Amygdala (tissue), 56 donors: Measurements from ENCODE around the gene GAL3ST3.
"Not testable (repeated sequence)": the region's sequence is repeated elsewhere in the genome, so short reads cannot be mapped to it uniquely, and the experiment has no call there.

Source experiments
- DNase-seq, 56 donors: peaks; one replicate each; lab custom pipeline; 2025; lab: John Stamatoyannopoulos, UW

The GAL3ST3 gene

DNA sequence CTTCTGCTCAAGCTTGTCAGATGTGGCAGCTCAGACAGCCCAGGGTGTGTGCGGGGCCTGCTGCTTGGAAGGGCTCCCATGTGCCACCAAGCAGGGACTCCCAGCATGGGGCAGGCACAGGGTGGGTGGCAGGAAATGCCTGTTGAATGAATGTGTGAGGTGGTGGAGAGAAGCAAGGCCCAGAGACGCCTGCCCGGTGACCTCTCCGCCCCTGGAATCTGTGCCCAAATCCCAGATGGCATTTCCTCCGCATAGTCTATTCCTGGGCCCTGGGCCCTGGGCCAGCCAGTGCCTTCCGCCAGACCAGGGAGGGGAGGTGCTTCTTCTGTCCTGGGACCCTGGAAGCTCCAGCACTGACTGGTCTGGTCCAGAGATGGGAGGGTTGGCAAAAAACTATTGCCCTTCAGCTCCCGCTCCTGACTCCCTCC lies 33.5 kb downstream of the GAL3ST3 start:
- no peak for DNase-seq

DNA sequence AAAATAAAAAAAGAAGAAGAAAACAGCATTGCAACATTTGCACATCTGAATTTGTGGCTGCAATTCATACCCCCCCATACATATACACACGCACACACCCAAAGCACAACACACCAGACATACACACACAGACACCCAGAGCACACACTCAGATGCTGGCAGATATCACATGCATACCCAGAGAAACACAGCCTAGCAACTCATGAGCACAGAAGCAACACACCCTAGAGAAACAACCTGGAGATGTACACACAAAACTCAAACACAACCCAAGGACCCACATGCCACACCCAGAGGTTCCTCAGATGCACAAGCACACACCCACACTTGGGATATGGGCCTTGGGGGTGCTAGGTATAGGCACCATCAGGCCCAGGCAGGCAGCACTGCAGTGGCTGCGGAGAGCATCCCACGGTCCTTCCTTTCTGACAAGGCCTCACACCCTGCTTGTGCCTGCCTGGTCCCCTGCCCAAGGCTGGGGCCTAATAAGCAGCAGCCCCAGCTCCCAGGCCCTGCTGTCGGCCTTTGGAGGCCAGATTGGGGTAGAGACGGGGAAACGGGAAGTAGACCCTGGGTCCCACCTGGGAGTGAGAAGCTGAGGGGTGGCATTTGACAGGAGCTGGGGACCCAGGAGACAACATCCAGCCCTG lies 34.0 kb downstream of the GAL3ST3 start:
- no peak for DNase-seq

- no peak for DNase-seq
These were observed 35.2 kb downstream of the GAL3ST3 start for GRCh38 chr11:66013762-66014100.

- peak in 2 of 56 donors; percentile 4 to 6 for DNase-seq
These were observed 35.8 kb downstream of the GAL3ST3 start for GRCh38 chr11:66012946-66013761.

- DNase-seq: no peak
These were observed 36.5 kb downstream of the GAL3ST3 start for GRCh38 chr11:66012371-66012945.

- DNase-seq: no peak
These were observed 37.1 kb downstream of the GAL3ST3 start, which contains the start of gene CST6 for GRCh38 chr11:66011785-66012303. CST6 (plus strand) TSS chr11:66012008; CDS start chr11:66012045, 37 bp downstream.

DNA sequence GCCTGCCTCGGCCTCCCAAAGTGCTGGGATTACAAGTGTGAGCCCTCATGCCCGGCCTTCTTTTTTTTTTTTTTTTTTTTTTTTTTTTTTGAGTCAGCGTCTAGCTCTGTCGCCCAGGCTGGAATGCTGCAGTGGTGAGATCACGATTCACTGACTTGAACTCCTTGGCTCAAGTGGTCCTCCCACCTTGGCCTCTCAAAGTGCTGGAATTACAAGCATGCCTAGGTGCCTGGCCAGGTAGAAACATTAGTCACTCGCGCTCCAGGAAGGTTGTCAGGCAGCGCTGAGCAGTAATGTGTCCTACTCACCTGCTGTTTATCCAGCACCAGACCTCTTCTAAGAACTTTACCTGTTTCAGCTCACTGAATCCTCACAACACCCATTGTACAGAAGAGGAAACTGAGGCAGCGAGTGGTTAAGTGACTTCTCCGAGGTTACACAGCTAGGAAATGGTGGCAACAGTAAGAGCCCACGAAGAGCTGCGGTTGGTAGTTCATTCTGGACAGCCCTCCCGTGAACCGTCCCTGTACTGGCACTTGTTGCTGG lies 37.6 kb downstream of the GAL3ST3 start:
- DNase-seq: no peak

DNA sequence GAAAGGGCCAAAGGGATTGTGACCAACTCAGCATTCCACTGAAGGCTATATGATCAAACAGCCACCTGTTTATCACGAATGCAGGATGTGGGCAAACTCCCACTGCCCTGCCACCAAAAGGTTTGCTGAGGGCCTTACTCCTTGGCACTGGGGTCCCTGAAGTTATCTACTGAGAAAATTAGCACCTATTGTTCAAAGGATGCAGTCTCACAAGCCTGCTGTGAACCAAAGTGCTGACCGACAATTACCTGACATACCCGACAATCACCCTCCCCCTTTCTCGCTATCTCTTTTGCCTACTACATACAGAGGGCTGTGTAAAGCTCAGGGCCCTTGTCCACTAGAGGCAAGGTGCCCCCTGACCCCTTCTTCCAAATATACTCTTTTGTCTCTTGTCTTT lies 38.9 kb downstream of the GAL3ST3 start:
- not testable (repeated sequence) for DNase-seq

- no peak for DNase-seq
These were observed 40.4 kb downstream of the GAL3ST3 start for GRCh38 chr11:66008468-66009101.

DNA sequence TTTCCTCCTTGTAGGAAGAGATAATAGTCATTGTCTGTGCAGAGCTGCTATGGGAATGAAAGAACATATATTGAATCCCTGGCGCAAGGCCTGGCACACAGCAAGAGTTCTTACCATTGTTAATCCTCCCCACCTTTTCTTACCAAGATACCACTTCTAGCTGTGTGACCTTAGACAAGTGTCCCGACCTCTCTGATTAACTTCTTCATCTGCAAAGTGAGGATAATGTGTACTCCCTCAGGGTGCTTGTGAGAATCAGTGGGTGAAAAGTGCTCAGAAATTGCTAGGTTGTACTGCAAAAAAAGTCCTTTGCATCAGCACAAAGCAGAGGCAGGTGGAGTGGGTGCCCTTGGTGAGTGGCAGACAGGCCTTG lies 40.9 kb downstream of the GAL3ST3 start:
- no peak for DNase-seq

- no peak for DNase-seq
These were observed 41.7 kb downstream of the GAL3ST3 start for GRCh38 chr11:66007201-66007634.

DNA sequence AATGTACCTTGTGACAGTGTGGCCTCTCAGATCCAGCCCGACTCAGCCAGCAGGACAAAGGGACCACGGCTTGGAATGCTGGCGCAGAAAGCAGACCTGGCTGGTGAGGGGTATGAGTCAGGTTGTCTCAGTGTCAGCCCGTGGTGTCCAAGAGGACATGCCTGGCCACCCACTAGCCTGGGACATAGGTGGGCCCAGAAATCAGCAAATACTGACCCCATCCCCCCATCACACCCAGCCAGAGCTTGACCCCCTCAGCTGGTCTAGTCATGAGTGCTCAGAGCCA lies 42.1 kb downstream of the GAL3ST3 start:
- no peak for DNase-seq

GRCh38 chr11:66006134-66006890 lies 42.6 kb downstream of the GAL3ST3 start:
- no peak for DNase-seq

DNA sequence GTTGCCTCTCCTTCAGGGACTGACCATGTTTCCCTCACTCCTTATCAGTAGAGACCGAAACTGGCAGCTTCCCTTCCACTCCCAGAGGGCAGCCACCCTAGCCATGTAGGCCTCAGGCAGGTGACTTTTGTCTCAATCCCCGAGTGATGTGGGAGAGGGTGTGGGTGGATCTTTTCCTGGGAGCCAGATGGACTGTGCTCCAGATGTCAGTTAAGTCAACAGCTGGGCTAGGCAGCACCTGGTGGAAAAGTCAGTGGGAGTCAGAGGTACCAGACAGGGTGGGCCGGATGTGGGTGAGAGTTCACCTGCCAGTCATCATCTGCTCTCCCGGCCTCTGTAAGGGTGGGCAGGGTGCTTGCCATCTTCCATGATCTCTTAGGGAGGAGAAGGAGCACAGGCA lies 44.8 kb downstream of the GAL3ST3 start:
- no peak for DNase-seq

- DNase-seq: no peak
These were observed 45.7 kb downstream of the GAL3ST3 start for GRCh38 chr11:66003291-66003690.

GRCh38 chr11:66002648-66003225 lies 46.2 kb downstream of the GAL3ST3 start:
- DNase-seq: peak in 15 of 56 donors; percentile 16 to 85 (median 61)

- DNase-seq: peak; percentile 46 to 100 (median 97)
These were observed 46.9 kb downstream of the GAL3ST3 start, which contains the start of the genes BANF1 and EIF1AD for GRCh38 chr11:66001942-66002647. BANF1 (plus strand) TSS chr11:66002503; CDS start chr11:66003251, 748 bp downstream. EIF1AD (minus strand) TSS chr11:66002157; CDS start chr11:66000389, 1,768 bp downstream.

DNA sequence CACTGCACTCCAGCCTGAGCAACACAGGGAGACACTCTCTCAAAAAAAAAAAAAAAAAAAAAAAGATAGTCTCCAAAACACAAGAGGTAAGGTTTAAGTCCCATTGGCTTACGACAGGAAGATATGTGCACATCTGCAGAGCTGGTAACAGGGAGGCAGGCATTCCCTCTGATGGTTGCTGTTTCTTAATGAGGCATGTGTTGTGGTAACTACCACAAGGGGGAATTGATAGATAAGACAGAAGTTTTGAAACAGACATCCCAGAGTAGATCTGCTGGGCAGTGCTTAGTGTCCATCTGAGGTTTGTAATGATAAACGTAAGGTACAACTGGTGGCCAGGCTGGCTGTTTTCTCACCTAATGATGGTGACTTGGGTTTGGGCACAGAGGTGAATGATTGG lies 51.7 kb downstream of the GAL3ST3 start:
- no peak for DNase-seq

- DNase-seq: no peak
These were observed 56.9 kb downstream of the GAL3ST3 start for GRCh38 chr11:65992056-65992455.
